GM18868 (cell line): ENCODE results near the gene GTF2H4.
"Not testable (repeated sequence)": the region's sequence is repeated elsewhere in the genome, so short reads cannot be mapped to it uniquely, and the experiment has no call there.

Source experiments
- ATAC-seq: cut with Tn5 transposase; IDR thresholded peaks from one replicate; pipeline ENCODE4 v1.9.1; 2021; ENCODE audit warnings: mild to moderate bottlenecking, moderate library complexity; ENCODE audit not compliant: unreplicated experiment

The GTF2H4 gene

DNA sequence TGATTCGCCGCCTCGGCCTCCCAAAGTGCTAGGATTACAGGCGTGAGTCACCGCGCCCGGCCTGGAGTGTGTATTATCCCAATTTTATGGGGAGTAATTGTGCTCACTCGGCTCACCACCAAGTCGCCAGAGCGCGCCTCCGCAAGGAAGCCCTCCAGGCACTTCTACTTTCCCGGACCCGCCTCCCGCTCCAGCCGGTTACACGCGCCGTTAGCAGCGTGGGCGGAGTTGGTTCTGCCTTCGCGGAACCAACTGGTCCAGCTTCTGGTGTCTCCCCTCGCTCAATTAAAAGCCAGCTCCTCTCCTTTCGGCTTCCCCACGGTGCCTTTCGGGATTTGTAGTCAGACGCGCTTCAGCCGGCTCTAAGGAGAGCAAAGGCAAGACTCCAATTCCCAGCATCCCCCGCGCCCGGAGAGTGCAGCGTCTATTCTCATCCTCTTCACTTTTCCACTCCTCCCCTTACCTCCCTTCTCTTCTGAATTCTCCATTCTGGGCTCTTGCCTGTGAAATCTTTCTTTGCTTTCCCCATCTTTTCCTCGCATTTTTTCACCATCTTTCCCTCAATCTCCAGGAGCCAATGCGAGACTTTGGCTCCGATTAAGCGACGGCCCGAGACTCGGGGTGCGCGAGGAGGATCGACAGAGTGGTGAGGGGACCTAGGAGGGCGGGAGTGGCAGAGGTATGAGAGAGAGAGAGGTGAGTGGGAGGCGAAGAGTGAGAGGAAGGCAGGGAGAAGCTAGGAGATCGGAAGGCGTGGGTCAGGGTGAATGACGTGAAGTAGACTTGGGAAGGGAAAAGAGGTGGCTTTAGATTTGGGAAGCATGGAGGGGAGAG lies at the start of gene GTF2H4:
TSS of gene GTF2H4 (plus strand) at position 450 of the 834 bp plus-strand sequence.
- ATAC-seq, result peak; percentile 92

DNA sequence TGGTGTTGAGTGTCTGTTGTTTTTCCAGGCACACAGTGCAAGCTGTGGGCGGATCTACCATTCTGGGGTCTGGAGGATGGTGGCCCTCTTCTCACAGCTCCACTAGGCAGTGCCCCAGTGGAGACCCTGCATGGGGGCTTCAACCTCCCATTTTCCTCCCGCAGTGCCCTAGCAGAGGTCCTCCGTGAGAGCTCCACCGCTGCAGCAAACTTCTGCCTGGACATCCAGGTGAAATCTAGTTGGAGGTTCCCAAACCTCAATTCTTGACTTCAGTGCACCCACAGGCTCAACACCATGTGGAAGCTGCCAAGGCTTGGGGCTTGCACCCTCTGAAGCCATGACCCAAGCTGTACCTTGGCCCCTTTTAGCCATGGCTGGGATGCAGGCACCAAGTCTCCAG lies 48.3 kb upstream of the GTF2H4 start:
- ATAC-seq, result not testable (repeated sequence)

DNA sequence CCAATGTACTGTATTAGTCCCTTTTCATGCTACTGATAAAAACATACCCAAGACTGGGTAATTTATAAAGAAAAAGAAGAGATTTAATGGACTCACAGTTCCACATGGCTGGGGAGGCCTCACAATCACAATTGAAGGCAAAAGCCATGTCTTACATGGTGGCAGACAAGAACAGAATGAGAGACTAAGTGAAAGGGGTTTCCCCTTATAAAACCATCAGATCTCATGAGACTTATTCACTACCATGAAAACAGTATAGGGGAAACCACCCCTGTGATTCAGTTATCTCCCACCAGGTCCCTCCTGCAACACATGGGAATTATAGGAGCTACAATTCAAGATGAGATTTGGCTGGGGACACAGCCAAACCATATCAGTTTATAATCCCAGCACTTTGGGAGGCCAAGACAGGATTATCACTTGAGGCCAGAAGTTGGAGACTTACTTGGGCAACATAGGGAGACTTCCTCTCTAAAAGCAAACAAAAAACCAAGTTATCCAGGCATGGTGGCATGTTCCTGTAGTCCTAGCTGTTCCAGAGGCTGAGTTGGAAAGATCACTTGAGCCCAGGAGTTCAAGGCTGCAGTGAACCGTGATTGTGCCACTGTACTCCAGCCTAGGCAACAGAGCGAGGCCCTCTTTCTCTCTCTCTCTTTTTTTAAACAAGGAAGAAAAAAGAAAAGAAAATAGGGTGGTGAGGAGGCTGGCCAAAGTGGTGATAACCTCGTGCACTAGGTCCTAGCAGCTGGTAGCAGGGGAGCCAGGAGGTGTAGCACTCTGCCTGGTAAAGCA lies 46.6 kb upstream of the GTF2H4 start:
- no peak for ATAC-seq

DNA sequence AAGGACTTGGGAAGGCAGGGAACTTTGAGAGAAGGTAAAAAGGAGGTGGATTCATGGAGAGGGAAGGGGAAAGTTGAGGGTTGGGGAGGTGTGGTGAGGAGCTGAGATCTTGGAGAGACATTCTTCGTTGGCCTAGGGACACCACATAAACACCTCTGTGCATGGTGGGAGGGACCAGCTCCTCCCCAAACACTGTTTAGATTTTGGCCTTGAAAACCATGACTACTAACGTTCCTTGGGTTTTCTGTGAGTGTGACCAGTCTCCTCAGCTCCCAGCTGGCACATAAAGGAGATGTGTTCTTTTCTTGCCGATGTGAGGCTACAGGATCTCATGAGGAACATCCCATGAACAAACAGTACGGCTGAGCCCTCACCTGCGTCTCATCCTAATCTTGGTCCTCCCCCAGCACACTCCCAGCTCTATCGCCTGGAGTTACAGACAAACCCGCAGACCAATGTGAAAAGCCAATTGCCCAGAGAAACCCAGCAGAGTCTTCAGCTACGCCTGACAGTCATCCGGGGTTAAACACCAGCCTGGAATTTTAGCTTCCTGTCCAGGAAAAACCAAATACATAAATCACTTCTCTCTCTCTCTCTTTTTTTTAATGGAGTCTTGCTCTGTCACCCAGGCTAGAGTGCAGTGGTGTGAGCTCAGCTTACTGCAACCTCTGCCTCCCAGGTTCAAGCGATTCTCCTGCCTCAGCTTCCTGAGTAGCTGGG lies 45.7 kb upstream of the GTF2H4 start:
- ATAC-seq, result no peak

DNA sequence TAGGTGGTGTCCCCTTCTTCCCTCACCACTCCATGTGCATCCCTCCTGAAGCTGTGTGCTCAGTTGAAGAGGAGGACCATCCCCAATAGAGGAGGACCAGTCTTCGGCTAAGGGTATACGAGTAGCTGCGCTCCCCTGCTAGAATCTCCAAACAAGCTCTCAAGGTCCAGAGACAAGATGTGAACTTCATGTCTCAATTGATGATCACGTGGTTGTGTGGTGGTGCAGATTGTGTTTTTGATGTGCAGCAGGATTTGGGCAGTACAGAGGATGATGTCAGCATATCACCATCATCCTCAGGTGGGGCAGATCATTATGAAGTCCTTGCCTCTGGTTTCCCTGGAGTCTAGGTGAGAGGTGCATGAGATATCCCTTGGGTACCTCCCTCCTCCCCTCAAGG lies 43.7 kb upstream of the GTF2H4 start:
- ATAC-seq, result no peak

DNA sequence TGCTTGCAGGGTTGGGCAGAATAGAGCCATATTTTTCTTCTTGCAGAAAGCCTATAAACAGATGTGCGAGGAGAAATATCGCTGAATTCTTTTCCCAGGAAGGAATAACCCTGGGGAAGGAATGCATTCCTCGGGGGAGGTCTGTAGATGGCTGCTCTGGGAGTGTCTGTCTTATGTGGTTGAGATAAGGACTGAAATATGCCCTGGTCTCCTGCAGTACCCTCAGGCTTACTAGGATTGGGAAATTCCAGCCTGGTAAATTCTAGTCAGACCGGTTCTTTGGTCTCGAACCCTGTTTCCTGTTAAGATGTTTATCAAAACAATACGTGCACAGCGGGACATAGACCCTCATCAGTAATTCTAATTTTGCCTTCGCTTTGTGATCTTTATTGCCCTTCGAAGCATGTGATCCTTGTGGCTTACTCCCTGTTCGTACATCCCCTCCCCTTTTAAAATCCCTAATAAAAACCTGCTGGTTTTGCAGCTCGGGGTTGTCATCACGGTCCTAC lies 38.7 kb upstream of the GTF2H4 start:
- ATAC-seq, result not testable (repeated sequence)

DNA sequence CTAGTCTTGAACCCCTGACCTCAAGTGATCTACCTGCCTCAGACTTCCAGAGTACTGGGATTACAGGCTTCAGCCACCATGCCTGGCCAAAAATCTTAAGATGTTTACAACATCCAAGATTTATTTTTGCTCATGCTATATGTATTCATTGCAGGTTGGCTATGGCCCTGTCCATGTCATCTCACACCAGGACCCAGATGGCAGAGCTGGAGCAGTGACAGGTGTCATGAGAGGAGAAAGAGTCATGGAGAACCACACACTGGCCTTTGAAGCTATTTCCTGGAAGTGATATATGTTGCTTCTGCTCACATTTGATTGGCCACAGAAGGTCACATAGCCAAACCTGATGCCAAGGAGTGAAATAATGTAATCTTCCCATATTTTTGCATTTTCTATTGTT lies 37.5 kb upstream of the GTF2H4 start:
- ATAC-seq, result no peak

DNA sequence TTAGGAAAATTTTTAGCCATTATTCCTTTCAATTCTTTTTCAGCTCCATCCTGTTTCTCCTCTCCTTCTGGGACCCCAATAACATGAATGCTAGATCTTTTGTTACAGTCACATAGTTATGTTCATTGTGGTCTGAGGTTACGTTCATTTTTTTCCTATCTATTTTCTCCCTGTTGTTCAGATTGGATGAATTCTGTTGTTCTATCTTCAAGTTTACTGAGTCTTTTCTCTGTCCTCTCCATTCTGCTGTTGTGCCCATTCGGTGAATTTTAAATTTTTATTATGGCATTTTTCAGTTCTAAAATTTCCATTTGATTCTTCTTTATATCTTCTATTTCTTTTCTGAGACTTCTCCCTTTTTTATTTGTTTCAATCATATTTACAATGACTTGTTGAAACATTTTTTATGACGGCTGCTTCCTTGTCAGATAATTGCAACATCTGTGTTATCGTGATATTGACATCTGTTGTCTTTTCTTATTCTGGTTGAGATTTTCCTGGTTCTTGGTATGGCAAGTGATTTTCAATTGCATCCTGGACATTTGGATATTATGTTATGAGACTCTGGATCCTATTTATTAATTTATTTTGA lies 36.3 kb upstream of the GTF2H4 start:
- ATAC-seq, result no peak

DNA sequence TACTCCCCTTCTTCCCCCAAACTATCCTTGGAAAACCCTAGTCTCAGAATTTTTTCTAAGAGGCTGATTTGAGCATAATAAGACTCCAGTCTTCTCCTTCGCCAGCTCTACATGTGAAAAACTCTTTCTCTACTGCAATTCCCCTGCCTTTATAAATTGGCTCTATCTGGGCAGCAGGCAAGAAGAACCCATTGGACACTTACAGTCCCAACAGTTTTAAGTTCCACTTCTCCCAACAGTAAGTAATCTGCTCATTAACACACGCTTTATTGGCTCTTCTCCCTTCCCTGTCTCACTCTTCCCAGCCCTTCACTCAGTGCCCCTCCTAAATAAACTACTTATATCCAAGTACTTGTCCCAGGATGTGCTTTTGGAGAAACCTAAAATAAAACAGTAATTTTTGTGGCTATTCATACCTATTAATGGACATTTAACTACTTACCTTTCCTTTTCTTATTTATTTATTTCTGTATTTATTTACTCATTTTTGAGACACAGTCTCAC lies 34.8 kb upstream of the GTF2H4 start:
- no peak for ATAC-seq

DNA sequence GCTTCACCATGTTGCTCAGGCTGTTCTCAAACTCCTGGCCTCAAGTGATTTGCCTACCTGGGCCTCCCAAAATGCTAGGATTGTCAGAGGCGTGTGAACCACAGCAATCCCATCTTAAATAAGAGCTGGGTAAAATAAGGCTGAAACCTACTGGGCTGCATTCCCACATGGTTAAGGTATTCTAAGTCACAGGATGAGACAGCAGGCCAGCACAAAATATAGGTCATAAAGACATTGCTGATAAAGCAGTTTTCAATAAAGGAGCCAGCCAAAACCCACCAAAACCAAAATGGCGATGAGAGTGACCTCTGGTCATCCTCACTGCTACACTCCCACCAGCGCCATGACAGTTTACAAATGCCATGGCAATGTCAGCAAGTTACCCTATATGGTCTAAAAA lies 34.2 kb upstream of the GTF2H4 start:
- not testable (repeated sequence) for ATAC-seq

DNA sequence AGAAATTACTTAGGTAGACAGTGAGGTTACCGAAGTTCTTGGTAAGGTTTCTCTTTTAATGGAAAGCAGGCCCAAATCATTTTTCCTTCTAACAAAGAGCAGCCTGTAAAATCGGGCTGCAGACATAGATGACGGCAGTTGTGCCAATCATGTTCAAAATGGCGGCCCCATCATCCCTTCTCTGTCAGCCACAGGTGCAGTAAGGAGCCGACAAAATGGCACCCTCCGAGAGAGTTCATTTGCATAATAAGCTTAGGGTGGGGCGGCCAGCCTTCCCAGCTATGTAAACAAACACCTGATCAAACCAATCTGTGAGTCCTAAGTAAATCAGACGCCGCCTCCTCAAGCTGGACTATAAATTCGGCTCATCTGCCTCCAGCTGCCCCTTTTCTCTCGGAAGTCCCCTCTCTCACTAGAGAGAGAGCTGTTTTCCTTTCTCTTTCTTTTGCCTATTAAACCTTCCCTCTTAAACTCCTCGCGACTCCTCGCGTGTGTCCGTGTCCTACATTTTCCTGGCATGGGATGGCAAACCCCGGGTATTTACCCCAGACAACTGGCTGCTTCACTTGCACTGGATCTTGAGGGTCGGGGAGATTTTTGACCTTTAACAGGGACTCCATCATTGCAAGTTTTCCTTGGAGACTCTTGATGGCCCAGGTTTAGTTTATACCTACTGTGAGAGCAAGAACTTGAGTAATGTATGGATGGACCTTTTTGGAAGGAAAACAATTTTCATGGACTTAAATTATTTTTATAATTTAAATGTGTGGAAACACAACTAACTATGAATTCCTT lies 32.6 kb upstream of the GTF2H4 start:
- no peak for ATAC-seq

DNA sequence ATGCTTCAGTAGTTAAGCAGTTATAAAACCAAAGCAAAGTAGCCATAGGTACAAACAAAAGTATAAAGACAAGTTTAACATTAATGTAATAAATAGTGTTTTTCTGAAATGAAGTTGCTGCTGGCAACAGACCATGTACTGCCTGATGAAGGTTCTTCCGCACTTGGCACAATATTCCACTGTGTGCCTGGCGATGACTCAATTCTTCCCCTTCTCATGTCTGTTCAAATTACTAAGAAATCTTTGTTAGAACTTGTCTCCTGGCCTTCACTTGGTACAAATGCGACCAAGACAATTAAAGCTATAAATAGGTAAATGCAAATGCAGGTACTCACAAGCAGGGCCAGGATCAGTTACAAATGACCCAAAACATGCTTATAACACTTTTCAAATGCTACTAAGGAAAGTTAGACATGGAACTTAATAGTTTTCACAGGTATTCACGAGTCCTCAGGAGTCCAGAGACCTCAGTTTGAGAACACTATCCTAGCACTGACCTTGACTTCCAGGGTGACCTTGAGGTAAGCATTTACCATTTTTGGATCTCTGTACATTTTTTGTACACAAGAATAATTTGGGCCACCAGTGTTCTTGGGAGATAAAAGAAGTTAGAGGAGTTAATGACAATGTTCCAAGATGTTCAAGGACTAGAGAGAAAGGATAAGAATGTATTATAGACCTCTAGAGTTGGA lies 31.8 kb upstream of the GTF2H4 start:
- no peak for ATAC-seq

DNA sequence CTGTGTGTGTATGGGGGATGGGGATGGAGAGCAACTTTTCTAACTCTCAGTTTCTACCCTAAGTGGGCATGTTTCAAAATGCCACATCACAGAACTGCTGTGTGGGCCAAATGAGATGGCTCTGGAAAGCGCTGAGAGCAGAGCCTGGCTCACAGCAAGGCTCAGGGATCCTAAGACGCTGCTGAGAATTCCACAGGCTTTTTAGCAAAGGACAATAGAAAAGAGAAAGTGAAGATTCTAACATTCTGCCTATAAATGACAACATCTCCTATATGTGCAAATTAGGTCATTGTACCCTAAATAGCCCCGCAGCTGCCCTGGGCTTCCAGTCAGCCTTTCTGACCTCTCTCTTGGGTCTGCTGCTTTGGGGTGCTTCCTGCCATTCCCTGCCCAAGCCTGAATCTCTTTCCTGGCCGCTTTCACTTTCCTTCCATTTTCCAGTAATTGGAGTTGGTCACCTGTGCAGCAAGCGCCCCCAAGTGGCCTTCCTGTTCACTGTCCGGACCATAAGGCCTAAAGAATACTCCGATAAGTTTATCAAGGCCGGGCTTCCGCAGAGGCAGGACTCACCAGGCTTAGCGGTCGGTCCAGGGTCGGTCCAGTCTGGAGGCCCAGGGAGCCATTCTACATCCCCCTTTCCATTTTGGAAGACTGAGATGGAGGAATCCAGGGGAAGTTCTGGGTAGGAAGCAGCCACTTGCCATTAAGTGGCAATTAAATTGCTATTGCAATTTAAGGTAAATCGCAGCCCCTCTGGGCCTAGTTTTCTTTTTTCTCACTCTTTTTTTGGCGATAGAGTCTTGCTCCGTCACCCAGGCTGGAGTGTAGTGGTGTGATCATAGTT lies 30.4 kb upstream of the GTF2H4 start:
- no peak for ATAC-seq

DNA sequence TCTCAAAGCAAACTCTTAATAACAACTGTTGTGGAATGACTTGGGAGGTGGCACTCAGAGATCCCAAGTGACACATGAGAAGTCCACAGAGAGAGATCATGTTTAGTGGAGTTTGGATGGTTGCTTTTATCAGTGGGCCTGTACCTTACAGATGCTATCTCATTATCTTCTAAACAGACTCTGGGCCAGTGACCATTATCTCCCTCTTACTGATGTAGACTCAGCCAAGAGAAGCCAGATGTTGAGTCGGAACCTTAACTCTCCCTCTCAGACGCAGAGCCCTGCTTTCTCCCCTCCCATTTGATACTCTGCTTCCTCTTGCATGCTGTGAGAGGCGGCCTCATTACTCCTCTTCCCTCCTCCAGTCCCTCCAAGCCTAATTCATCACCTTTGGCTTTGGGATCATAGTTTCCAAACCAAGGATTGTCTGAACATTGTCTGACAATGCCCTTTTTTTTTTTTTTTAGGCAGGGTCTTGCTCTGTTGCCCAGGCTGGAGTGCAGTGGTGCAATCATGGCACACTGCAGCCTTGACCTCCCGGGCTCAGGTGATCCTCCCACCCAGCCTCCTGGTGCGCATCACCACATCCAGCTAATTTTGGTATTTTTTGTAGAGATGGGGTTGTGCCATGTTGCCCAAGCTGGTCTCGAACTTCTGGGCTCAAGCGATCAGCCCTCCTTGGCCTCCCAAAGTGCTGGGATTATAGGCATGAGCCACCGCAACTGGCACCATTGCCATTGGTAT lies 28.2 kb upstream of the GTF2H4 start:
- ATAC-seq, result no peak

DNA sequence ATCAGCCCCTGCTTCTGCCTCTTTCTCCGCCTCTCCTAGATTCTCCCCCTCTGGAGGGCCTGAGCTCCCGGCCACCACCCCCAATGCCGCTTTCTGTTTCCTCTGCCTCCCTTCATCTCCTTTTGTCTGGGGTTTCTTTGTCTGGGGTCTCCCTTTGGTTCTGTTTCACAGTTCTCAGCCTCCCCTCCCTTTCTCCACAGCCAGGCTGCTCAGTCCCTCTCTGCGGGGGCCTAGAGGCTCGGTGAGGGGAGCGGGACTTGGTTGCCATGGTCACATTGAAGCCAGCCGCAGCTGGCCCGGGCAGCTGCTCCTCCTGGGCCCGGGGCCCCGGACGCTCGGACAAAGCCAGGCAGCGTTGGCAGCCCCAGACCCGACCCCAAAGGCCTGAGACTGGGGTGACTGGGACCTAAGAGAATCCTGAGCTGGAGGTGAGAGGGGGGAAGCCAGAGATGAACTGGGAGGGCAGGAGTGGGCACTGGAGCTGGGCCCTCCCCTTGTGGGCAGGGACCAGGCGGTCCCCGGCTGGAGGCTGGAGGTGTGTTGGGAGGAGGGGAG lies 27.2 kb upstream of the GTF2H4 start:
- ATAC-seq, result no peak

DNA sequence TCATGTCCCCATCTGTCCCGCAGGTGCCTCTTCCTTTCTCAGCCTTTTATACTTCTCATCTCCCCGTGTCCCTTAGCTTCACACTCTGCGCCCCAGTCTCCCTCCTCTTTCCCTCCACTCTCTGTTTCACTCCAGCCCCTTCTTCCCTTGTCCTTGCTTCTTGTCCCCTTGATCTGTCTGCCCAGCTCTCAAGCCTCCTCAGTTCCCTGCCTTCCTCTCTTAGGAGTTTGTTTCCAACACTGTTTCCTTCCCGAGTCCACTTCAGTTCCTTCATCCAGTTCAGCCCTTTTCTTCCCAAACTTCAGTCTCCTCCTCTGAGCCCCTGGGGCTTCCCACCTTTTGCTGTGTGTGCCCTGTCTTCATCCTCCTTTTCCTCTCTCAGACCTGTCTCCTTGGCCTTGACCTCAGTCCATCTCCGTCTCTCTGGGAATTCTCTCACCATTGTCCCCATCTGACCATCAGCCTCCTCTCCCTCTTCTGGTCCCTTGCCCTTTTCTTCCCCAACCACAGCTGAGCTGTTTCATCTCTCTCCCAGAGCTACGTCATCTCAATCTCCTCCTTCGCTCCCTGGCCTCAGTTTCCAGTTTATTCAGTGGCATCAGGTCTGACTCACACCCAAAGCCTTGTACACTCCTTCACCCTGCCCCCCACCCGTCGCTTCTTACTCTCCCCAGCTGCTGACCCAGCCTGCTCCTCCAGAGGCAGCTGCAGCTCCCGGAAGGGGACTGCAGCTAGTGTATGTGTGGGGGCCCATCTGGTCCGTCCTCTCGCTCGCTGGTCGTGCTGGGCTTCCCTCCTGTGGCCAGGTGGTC lies 26.4 kb upstream of the GTF2H4 start:
- ATAC-seq, result no peak
